Epidermal melanocyte (primary cell): Measurements from ENCODE around the gene GAREM1.

Source experiments
- DNase-seq: peaks from one replicate; pipeline ENCODE4 v3.0.0; 2011; ENCODE audit warnings: low spot score; ENCODE audit not compliant: insufficient read length

GAREM1 gene

GRCh38 chr18:32425466-32425865 is 45.2 kb downstream of the GAREM1 start:
- DNase-seq, result no peak

GRCh38 chr18:32424696-32425095 is 46.0 kb downstream of the GAREM1 start:
- DNase-seq, result peak; percentile 39

- peak; percentile 30 for DNase-seq
Measured at GRCh38 chr18:32422978-32423740, 47.5 kb downstream of the GAREM1 start.

- DNase-seq, result no peak
Measured at GRCh38 chr18:32422201-32422600, 48.5 kb downstream of the GAREM1 start.

- DNase-seq, result no peak
Measured at GRCh38 chr18:32420084-32420750, 50.5 kb downstream of the GAREM1 start.

GRCh38 chr18:32418148-32418547 is 52.5 kb downstream of the GAREM1 start:
- no peak for DNase-seq

GRCh38 chr18:32405588-32405987 is 65.1 kb downstream of the GAREM1 start:
- DNase-seq, result no peak

- DNase-seq, result no peak
Measured at GRCh38 chr18:32401621-32402020, 69.1 kb downstream of the GAREM1 start.

- no peak for DNase-seq
Measured at GRCh38 chr18:32393407-32393806, 77.3 kb downstream of the GAREM1 start.

- DNase-seq, result no peak
Measured at GRCh38 chr18:32391126-32391525, 79.6 kb downstream of the GAREM1 start.

GRCh38 chr18:32389858-32390257 is 80.8 kb downstream of the GAREM1 start:
- no peak for DNase-seq

- no peak for DNase-seq
Measured at GRCh38 chr18:32389191-32389590, 81.5 kb downstream of the GAREM1 start.

- no peak for DNase-seq
Measured at GRCh38 chr18:32386471-32386870, 84.2 kb downstream of the GAREM1 start.

GRCh38 chr18:32383050-32383819 is 87.4 kb downstream of the GAREM1 start:
- DNase-seq, result no peak

GRCh38 chr18:32381761-32382160 is 88.9 kb downstream of the GAREM1 start:
- no peak for DNase-seq

GRCh38 chr18:32380559-32380958 is 90.1 kb downstream of the GAREM1 start:
- no peak for DNase-seq

- no peak for DNase-seq
Measured at GRCh38 chr18:32379891-32380290, 90.8 kb downstream of the GAREM1 start.

GRCh38 chr18:32378705-32379104 is 92.0 kb downstream of the GAREM1 start:
- DNase-seq, result no peak

- DNase-seq, result no peak
Measured at GRCh38 chr18:32373995-32374394, 96.7 kb downstream of the GAREM1 start.

GRCh38 chr18:32373505-32373904 is 97.2 kb downstream of the GAREM1 start:
- no peak for DNase-seq

- DNase-seq, result no peak
Measured at GRCh38 chr18:32372381-32373061, 98.2 kb downstream of the GAREM1 start.

GRCh38 chr18:32372047-32372380 is 98.7 kb downstream of the GAREM1 start:
- no peak for DNase-seq
